ACC112 (cell line): ENCODE measurements around the gene FCSK.

Experiments used
- H2AFZ ChIP-seq: fragments of 200-600 bp; sonication (generic); one replicate; pipeline ENCODE4 v1.6.0; 2017; ENCODE audit warnings: antibody characterized with exemption, low read length; ENCODE audit not compliant: unreplicated experiment
- H3K27ac ChIP-seq: fragments of 200-600 bp; sonication (generic); 2 replicates; pipeline ENCODE4 v1.5.1; 2014; ENCODE audit warnings: low read depth, mild to moderate bottlenecking, antibody characterized with exemption, low read length, moderate library complexity
- H3K27me3 ChIP-seq: fragments of 200-600 bp; sonication (generic); 2 replicates; pipeline ENCODE4 v1.6.1; 2014; ENCODE audit warnings: mild to moderate bottlenecking, antibody characterized with exemption, low read length, moderate library complexity, mixed read lengths; ENCODE audit not compliant: insufficient read depth
- H3K36me3 ChIP-seq: fragments of 200-600 bp; sonication (generic); 2 replicates; pipeline ENCODE4 v1.6.1; 2016; ENCODE audit warnings: mild to moderate bottlenecking, antibody characterized with exemption, low read length, moderate library complexity, mixed read lengths; ENCODE audit not compliant: insufficient read depth
- H3K4me1 ChIP-seq: fragments of 200-600 bp; sonication (generic); one replicate; pipeline ENCODE4 v1.6.1; 2016; ENCODE audit warnings: low read length, mixed read lengths; ENCODE audit not compliant: insufficient read depth, unreplicated experiment, control insufficient read depth
- H3K4me3 ChIP-seq: fragments of 200-600 bp; sonication (generic); 2 replicates; pipeline ENCODE4 v1.5.1; 2014; ENCODE audit warnings: mild to moderate bottlenecking, low read depth, low read length
- H3K79me2 ChIP-seq: fragments of 200-600 bp; sonication (generic); one replicate; pipeline ENCODE4 v1.6.0; 2016; ENCODE audit warnings: low read length; ENCODE audit not compliant: control insufficient read depth, unreplicated experiment, insufficient read depth

The FCSK gene

DNA sequence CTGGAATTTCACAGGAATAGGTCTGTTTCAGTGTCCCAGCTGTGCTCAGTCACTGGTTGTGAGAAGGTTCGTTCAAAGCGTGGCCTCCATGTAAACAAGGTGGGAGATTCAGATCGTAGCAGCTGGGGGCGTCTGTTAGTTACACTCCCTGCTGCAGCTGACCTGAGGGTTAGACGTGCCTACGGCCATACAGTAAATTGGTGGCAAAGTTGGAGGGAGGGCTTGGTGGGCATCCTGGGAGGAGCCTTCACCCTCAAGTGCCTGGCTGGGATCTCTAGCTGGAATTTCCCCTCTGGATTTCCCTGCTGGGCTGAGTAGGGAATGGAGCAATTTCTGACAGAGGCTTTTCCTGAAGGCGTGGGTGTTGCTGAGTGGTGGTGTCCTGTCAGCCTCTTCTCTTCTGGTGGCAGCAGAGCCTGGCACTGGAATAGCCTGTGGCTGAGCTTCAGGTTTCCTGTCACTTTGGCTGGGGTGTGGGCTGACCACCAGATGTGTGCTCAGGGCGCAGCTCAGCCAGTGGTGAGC is 6.4 kb downstream of the FCSK start:
- Histone ChIP-seq H2AFZ (no peak overlapping the region), H3K79me2 (no peaks in the 10 kb centered on the region), H3K27ac (no peak overlapping the region), H3K4me1 (peaks cover 7% of the 10 kb centered on the region), H3K27me3 (no peaks in the 10 kb centered on the region), H3K36me3 (no peaks in the 10 kb centered on the region), H3K4me3 (no peak overlapping the region)

DNA sequence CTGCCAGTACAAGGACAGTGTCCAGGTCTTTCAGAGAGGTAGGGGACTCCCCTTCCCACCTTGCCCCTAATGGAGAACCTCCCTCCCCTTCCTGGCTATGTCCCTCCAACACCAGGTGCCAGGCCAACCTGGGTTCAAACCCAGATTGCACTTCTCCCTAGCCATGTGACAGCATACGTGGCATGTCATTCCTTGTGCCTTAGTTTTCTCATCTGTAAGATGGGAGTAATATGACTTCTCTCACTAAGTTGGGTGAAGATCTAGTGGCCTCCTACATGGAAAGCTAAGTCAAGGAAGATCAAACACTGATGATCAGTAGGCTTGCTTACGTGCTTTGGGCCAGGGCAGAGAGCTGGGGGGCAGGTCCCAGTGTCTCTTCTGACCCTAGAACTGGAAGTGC is 8.8 kb downstream of the FCSK start:
- no peaks in the 10 kb centered on the region for H3K79me2 ChIP-seq
- no peak overlapping the region for H2AFZ ChIP-seq
- H3K27ac ChIP-seq, result no peak overlapping the region
- H3K4me3 ChIP-seq, result no peak overlapping the region
- no peaks in the 10 kb centered on the region for H3K36me3 ChIP-seq
- H3K27me3 ChIP-seq, result no peaks in the 10 kb centered on the region
- H3K4me1 ChIP-seq, result peaks cover 7% of the 10 kb centered on the region

DNA sequence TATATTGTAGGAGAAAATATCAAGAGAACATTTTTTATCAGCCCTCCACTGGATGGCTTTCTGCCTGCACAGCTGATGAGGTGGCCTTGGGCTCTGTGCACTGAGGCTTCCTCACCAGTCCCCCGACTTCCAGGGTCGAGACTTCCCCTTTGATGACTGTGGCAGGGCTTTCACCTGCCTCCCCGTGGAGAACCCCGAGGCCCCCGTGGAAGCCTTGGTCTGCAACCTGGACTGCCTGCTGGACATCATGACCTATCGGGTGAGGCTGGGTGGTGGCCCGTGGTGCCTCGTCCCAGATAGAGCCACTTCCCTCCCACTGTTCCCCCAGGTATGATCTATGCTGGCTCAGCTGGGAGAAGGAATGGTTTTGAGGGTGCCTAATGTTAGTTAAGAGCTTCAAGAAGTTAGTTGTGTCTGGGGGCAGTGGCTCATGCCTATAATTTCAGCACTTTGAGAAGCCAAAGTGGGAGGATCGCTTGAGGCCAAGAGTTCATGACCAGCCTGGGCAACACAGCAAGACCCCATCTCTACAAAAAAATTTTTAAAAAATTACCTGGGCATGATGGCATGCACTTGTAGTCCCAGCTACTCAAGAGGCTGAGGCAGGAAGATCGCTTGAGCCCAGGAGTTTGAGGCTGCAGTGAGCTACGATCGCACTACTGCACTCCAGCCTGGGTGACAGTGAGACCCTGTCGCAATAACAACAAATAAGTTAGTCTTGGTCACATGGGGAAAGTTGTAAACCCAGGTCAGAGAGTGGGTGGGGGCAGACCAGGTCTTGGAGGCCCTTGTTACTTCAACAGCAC is 11.8 kb downstream of the FCSK start:
- Histone ChIP-seq H3K27ac (no peak overlapping the region), H3K36me3 (no peaks in the 10 kb centered on the region), H2AFZ (no peak overlapping the region), H3K27me3 (no peaks in the 10 kb centered on the region), H3K4me3 (no peak overlapping the region), H3K79me2 (no peaks in the 10 kb centered on the region), H3K4me1 (peaks cover under 1% of the 10 kb centered on the region)

DNA sequence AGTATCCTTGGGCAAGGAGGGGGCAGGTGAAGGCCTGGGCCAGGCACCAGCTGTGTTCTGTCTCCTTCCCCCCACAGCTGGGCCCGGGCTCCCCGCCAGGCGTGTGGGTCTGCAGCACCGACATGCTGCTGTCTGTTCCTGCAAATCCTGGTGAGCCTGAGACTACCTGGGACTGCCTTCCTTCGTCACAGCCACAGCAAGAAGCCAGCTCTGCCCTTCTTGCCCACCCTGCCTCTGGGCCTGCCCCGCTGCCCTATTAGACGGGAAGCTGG is 12.3 kb downstream of the FCSK start:
- no peaks in the 10 kb centered on the region for H3K27me3 ChIP-seq
- no peak overlapping the region for H2AFZ ChIP-seq
- H3K4me1 ChIP-seq, result no peaks in the 10 kb centered on the region
- H3K79me2 ChIP-seq, result no peaks in the 10 kb centered on the region
- no peaks in the 10 kb centered on the region for H3K36me3 ChIP-seq
- H3K4me3 ChIP-seq, result no peak overlapping the region
- H3K27ac ChIP-seq, result no peak overlapping the region

- Histone ChIP-seq H3K4me3 (no peak overlapping the region), H3K4me1 (no peaks in the 10 kb centered on the region), H3K27ac (no peak overlapping the region), H2AFZ (no peak overlapping the region), H3K79me2 (no peaks in the 10 kb centered on the region), H3K27me3 (no peaks in the 10 kb centered on the region), H3K36me3 (no peaks in the 10 kb centered on the region)
Measured at GRCh38 chr16:70467113-70467512, 12.7 kb downstream of the FCSK start.

- no peaks in the 10 kb centered on the region for H3K4me1 ChIP-seq
- H2AFZ ChIP-seq, result no peak overlapping the region
- H3K79me2 ChIP-seq, result no peaks in the 10 kb centered on the region
- no peaks in the 10 kb centered on the region for H3K27me3 ChIP-seq
- no peak overlapping the region for H3K4me3 ChIP-seq
- no peak overlapping the region for H3K27ac ChIP-seq
- H3K36me3 ChIP-seq, result no peaks in the 10 kb centered on the region
Measured at GRCh38 chr16:70467608-70468007, 13.2 kb downstream of the FCSK start.

DNA sequence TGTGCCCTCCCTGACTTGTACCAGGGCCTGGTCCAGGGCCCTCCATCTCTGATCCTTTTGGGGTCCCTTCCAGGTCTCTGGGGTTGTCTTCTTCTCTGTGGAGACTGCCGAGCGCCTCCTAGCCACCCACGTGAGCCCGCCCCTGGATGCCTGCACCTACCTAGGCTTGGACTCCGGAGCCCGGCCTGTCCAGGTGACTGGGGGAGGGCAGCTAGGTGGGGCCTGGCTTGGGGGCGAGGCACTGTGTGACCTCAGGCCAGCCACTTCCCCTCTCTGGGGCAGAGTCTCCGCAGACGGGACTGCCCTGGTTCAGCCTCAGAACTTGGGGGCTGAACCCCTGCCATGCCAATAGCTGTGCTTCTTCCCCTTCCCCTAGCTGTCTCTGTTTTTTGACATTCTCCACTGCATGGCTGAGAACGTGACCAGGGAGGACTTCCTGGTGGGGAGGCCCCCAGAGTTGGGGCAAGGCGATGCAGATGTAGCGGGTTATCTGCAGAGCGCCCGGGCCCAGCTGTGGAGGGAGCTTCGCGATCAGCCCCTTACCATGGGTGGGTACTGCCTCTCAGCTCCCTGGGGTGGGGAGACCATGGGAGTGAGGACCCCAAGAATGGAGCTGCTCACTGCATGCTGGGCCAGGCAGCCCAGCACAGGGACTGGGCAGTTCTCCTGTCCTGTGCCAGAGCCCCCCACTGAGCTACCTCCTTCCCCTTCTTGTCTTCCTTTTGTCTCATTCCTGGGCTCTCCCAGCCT is 14.6 kb downstream of the FCSK start:
- no peak overlapping the region for H3K27ac ChIP-seq
- no peaks in the 10 kb centered on the region for H3K27me3 ChIP-seq

GRCh38 chr16:70470141-70470926 is 15.9 kb downstream of the FCSK start:
- H3K27ac ChIP-seq, result no peak overlapping the region
- no peak overlapping the region for H2AFZ ChIP-seq
- no peaks in the 10 kb centered on the region for H3K27me3 ChIP-seq

More for the DNA sequence above, 14.6 kb downstream of the FCSK start:
- H3K79me2 ChIP-seq, result no peaks in the 10 kb centered on the region
- H3K4me1 ChIP-seq, result no peaks in the 10 kb centered on the region
- no peak overlapping the region for H2AFZ ChIP-seq
- H3K36me3 ChIP-seq, result no peaks in the 10 kb centered on the region
- H3K4me3 ChIP-seq, result no peak overlapping the region

GRCh38 chr16:70470927-70471341 is 16.5 kb downstream of the FCSK start:
- H3K4me3 ChIP-seq, result no peak overlapping the region
- no peaks in the 10 kb centered on the region for H3K4me1 ChIP-seq
- no peak overlapping the region for H3K27ac ChIP-seq
- H3K79me2 ChIP-seq, result no peaks in the 10 kb centered on the region
- H3K36me3 ChIP-seq, result no peaks in the 10 kb centered on the region
- H3K27me3 ChIP-seq, result no peaks in the 10 kb centered on the region
- no peak overlapping the region for H2AFZ ChIP-seq

More at GRCh38 chr16:70470141-70470926, 15.9 kb downstream of the FCSK start:
- Histone ChIP-seq H3K4me3 (no peak overlapping the region), H3K4me1 (no peaks in the 10 kb centered on the region), H3K79me2 (no peaks in the 10 kb centered on the region), H3K36me3 (no peaks in the 10 kb centered on the region)

- H3K79me2 ChIP-seq, result no peaks in the 10 kb centered on the region
- no peaks in the 10 kb centered on the region for H3K36me3 ChIP-seq
- H3K27ac ChIP-seq, result no peak overlapping the region
- H2AFZ ChIP-seq, result no peak overlapping the region
- H3K4me3 ChIP-seq, result no peak overlapping the region
- H3K27me3 ChIP-seq, result no peaks in the 10 kb centered on the region
- H3K4me1 ChIP-seq, result peaks cover 10% of the 10 kb centered on the region
Measured at GRCh38 chr16:70472786-70473433, 18.5 kb downstream of the FCSK start.
